HG03066 (cell line): ENCODE measurements around the gene ZFHX2.
A peak's percentile ranks its signal among the peaks of the same experiment; 100 is the strongest.
"Not testable (repeated sequence)": the region's sequence is repeated elsewhere in the genome, so short reads cannot be mapped to it uniquely, and the experiment has no call there.

Experiments
- ATAC-seq: cut with Tn5 transposase; IDR thresholded peaks from one replicate; pipeline ENCODE4 v1.9.1; 2021; ENCODE audit warnings: low read depth; ENCODE audit not compliant: unreplicated experiment

Gene ZFHX2

GRCh38 chr14:23544511-23545447 lies 6.8 kb downstream of the ZFHX2 start:
- no peak for ATAC-seq

GRCh38 chr14:23543403-23543802 lies 8.2 kb downstream of the ZFHX2 start:
- ATAC-seq = no peak

GRCh38 chr14:23542261-23542660 lies 9.3 kb downstream of the ZFHX2 start:
- no peak for ATAC-seq

- no peak for ATAC-seq
These were observed 11.5 kb downstream of the ZFHX2 start for GRCh38 chr14:23540141-23540469.

GRCh38 chr14:23539248-23540140 lies 12.1 kb downstream of the ZFHX2 start:
- peak; percentile 75 for ATAC-seq

GRCh38 chr14:23538785-23539184 lies 12.8 kb downstream of the ZFHX2 start:
- no peak for ATAC-seq

GRCh38 chr14:23538050-23538718 lies 13.4 kb downstream of the ZFHX2 start:
- ATAC-seq = no peak

- no peak for ATAC-seq
These were observed 14.1 kb downstream of the ZFHX2 start for GRCh38 chr14:23537351-23538049.

GRCh38 chr14:23536906-23537305 lies 14.7 kb downstream of the ZFHX2 start:
- ATAC-seq = not testable (repeated sequence)

- ATAC-seq = no peak
These were observed 15.1 kb downstream of the ZFHX2 start for GRCh38 chr14:23536494-23536893.

- ATAC-seq = no peak
These were observed 15.6 kb downstream of the ZFHX2 start for GRCh38 chr14:23535943-23536342.

- ATAC-seq = no peak
These were observed 17.7 kb downstream of the ZFHX2 start for GRCh38 chr14:23533652-23534435.

- ATAC-seq = no peak
These were observed 18.9 kb downstream of the ZFHX2 start for GRCh38 chr14:23532658-23533057.

- ATAC-seq = no peak
These were observed 20.2 kb downstream of the ZFHX2 start for GRCh38 chr14:23531391-23531790.

- ATAC-seq = no peak
These were observed 21.1 kb downstream of the ZFHX2 start for GRCh38 chr14:23530375-23531055.

- no peak for ATAC-seq
These were observed 22.5 kb downstream of the ZFHX2 start for GRCh38 chr14:23529016-23529415.

- no peak for ATAC-seq
These were observed 23.0 kb downstream of the ZFHX2 start for GRCh38 chr14:23528555-23528954.

- ATAC-seq = no peak
These were observed 26.0 kb downstream of the ZFHX2 start for GRCh38 chr14:23525611-23526010.

- ATAC-seq = no peak
These were observed 26.6 kb downstream of the ZFHX2 start for GRCh38 chr14:23524954-23525353.
